Testis (tissue), 2 donors: Measurements from ENCODE around the gene PNPLA2.

ENCODE experiments used
- CTCF ChIP-seq, 3 experiments: fragments of 450-650 bp in 2 of 3; fragments of 200-600 bp in 1 of 3; sonication (generic) in 1 of 3; IDR thresholded peaks; one replicate each; pipeline ENCODE4 v1.5.1; 2016 to 2019; ENCODE audit warnings: antibody characterized with exemption in 3 of 3, mild to moderate bottlenecking in 2 of 3, moderate library complexity in 1 of 3
- POLR2A ChIP-seq: fragments of 450-650 bp; IDR thresholded peaks from one replicate; pipeline ENCODE4 v1.6.1; 2017; ENCODE audit warnings: antibody characterized with exemption, mild to moderate bottlenecking, moderate library complexity

DNA sequence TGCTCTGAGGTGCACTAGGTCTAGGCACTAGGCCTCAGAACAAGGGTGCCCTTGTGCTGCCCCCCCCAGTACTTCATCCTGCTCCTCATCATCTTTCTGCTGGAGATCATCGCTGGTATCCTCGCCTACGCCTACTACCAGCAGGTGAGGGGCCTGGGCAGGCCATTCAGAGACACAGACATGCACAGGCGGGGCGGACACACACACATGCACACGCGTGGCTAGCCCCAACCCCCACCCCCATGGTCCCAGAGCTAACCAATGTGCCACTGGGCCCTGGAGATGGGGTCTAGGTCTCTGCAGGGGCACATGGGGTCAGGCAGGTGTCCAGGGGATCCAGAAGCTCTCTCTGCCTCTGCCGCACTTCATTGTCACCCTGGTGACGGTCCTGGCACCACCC is 18.0 kb downstream of the PNPLA2 start:
- TF ChIP-seq CTCF (IDR thresholded peaks at IDR 0.05) (no peak), POLR2A (no peak)
